ENCODE measurements around the gene SMG5.

SMG5 gene

DNA sequence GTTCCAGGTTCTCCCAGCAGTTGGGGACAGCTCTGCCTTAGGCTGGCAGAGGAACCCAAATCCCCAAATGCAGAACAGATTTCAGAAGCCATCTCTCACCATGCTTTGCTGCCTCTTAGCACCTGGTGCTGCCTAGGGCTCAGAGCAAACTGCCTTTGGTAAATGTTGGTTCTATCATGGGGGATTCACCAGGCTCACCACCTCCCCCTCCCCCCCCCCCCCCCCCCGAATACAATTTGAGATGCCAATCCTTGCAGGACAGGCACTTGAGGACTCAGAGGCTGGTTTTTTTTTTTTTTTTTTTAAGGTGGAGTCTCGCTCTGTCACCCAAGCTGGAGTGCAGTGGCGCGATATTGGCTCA lies 34.3 kb downstream of the SMG5 start:
- Histone ChIP-seq H3K27me3 (ENCODE audit: insufficient read depth, low read length, poor library complexity, severe bottlenecking) (no peaks in the 10 kb centered on the region), H3K9ac (ENCODE audit: low read depth, low read length, poor library complexity, severe bottlenecking) (no peak overlapping the region), H3F3A (ENCODE audit: low read depth) (peaks cover 9% of the 10 kb centered on the region), H3K9me2 (replicated peaks; ENCODE audit: low read depth, low read length) (no peaks in the 10 kb centered on the region), H3K36me3 (ENCODE audit: insufficient read depth, low read length) (peaks cover 44% of the 10 kb centered on the region), H2AFZ (ENCODE audit: low read length) (no peak overlapping the region), H4K20me1 (ENCODE audit: insufficient read depth, low read length, poor library complexity, severe bottlenecking) (no peaks in the 10 kb centered on the region), H3K4me3 (ENCODE audit: low read length, poor library complexity, severe bottlenecking) (no peak overlapping the region), H3K4me1 (ENCODE audit: insufficient read depth, low read length, poor library complexity, severe bottlenecking) (peaks cover 25% of the 10 kb centered on the region), H3K79me2 (ENCODE audit: insufficient read depth, low read length) (no peaks in the 10 kb centered on the region; the same call in 1 of the 2 replicates), H3K4me2 (ENCODE audit: low read depth, low read length, poor library complexity, severe bottlenecking) (no peak overlapping the region), H3K9me3 (ENCODE audit: insufficient read depth, low read depth, low read length) (no peaks in the 10 kb centered on the region)
- TF ChIP-seq EZH2phosphoT487 (IDR thresholded peaks at IDR 0.05; ENCODE audit: borderline replicate concordance) = no peak
- TF ChIP-seq, protein P1, sequence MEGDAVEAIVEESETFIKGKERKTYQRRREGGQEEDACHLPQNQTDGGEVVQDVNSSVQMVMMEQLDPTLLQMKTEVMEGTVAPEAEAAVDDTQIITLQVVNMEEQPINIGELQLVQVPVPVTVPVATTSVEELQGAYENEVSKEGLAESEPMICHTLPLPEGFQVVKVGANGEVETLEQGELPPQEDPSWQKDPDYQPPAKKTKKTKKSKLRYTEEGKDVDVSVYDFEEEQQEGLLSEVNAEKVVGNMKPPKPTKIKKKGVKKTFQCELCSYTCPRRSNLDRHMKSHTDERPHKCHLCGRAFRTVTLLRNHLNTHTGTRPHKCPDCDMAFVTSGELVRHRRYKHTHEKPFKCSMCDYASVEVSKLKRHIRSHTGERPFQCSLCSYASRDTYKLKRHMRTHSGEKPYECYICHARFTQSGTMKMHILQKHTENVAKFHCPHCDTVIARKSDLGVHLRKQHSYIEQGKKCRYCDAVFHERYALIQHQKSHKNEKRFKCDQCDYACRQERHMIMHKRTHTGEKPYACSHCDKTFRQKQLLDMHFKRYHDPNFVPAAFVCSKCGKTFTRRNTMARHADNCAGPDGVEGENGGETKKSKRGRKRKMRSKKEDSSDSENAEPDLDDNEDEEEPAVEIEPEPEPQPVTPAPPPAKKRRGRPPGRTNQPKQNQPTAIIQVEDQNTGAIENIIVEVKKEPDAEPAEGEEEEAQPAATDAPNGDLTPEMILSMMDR (conservative IDR thresholded peaks at IDR 0.05; ENCODE audit: low read length) = no peak

DNA sequence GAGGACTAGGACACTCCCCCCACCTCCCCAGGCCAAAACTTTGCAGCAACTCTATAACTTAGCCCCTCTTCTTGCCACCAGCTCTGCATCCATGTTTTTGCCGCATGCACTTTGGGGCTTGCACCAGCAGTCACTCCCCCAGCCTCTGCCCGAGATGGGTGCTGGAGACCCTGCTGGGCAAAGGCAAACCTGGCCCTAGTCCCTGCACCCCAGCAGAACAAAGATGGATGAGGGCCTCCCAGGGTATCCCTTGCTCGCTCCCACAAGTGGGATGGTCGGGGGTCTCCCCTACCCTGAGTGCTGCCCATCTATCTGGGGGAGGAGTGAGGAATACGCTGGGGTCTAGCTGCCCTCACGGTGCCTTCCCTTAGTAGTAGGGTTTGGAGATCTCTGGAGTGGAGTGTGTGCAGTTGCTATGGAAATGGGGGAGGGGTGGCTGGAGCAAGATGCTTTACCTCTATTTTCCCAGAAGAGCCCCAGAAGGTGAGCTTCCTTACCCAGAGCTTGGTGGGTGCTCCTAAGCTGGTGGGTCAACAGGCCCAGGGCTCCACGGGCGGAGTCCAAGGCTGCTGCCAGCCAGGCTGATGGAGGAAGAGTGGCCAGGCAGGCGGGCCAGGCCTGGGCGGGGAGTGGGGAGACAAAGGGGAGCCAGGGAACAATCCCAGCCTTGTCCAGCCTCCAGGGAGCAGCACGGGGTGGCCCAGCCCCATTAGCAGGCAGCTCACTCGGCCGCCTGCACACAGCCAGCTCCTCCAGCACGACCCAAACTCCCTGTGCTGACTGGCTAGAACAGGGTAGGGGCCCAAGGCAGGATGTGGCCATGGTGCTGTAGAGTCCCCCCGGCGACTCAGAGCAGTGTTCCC lies 34.9 kb downstream of the SMG5 start, which contains the start of gene PAQR6:
TSS of gene PAQR6 (minus strand) at position 597 of the 863 bp plus-strand sequence. CDS start 1,325 bp downstream, outside the sequence.
- H3K4me3 ChIP-seq (ENCODE audit: low read length, poor library complexity, severe bottlenecking) = no peak within 1 kb of the TSS
- TF ChIP-seq, protein P1 (conservative IDR thresholded peaks at IDR 0.05; ENCODE audit: low read length) = no peak
- no peak for TF ChIP-seq EZH2phosphoT487 (IDR thresholded peaks at IDR 0.05; ENCODE audit: borderline replicate concordance)
- no peak within 1 kb of the TSS for H2AFZ ChIP-seq (ENCODE audit: low read length)
- peaks cover 9% of the 10 kb centered on the region for H3F3A ChIP-seq (ENCODE audit: low read depth)
- peaks cover 38% of the 10 kb centered on the region for H3K36me3 ChIP-seq (ENCODE audit: insufficient read depth, low read length)
- no peaks in the 10 kb centered on the region for H3K9me3 ChIP-seq (ENCODE audit: insufficient read depth, low read depth, low read length)
- H4K20me1 ChIP-seq (ENCODE audit: insufficient read depth, low read length, poor library complexity, severe bottlenecking) = no peaks in the 10 kb centered on the region
- no peak within 1 kb of the TSS for H3K4me2 ChIP-seq (ENCODE audit: low read depth, low read length, poor library complexity, severe bottlenecking)
- H3K9me2 ChIP-seq (replicated peaks; ENCODE audit: low read depth, low read length) = no peaks in the 10 kb centered on the region
- no peaks in the 10 kb centered on the region; the same call in 1 of the 2 replicates for H3K79me2 ChIP-seq (ENCODE audit: insufficient read depth, low read length)
- no peaks in the 10 kb centered on the region for H3K27me3 ChIP-seq (ENCODE audit: insufficient read depth, low read length, poor library complexity, severe bottlenecking)
- H3K4me1 ChIP-seq (ENCODE audit: insufficient read depth, low read length, poor library complexity, severe bottlenecking) = peaks cover 22% of the 10 kb centered on the region
- H3K9ac ChIP-seq (ENCODE audit: low read depth, low read length, poor library complexity, severe bottlenecking) = no peak within 1 kb of the TSS

GRCh38 chr1:156246781-156247459 lies 35.7 kb downstream of the SMG5 start:
- peaks cover 2% of the 10 kb centered on the region for H3F3A ChIP-seq (ENCODE audit: low read depth)
- no peak overlapping the region for H3K9ac ChIP-seq (ENCODE audit: low read depth, low read length, poor library complexity, severe bottlenecking)
- no peaks in the 10 kb centered on the region for H3K27me3 ChIP-seq (ENCODE audit: insufficient read depth, low read length, poor library complexity, severe bottlenecking)
- H3K36me3 ChIP-seq (ENCODE audit: insufficient read depth, low read length) = peaks cover 30% of the 10 kb centered on the region; the same call in 1 of the 2 replicates
- H2AFZ ChIP-seq (ENCODE audit: low read length) = no peak overlapping the region
- no peak overlapping the region for H3K4me3 ChIP-seq (ENCODE audit: low read length, poor library complexity, severe bottlenecking)
- H3K9me3 ChIP-seq (ENCODE audit: insufficient read depth, low read depth, low read length) = no peaks in the 10 kb centered on the region
- no peaks in the 10 kb centered on the region for H4K20me1 ChIP-seq (ENCODE audit: insufficient read depth, low read length, poor library complexity, severe bottlenecking)
- no peak for TF ChIP-seq EZH2phosphoT487 (IDR thresholded peaks at IDR 0.05; ENCODE audit: borderline replicate concordance)
- TF ChIP-seq, protein P1 (conservative IDR thresholded peaks at IDR 0.05; ENCODE audit: low read length) = no peak
- no peaks in the 10 kb centered on the region; the same call in 1 of the 2 replicates for H3K79me2 ChIP-seq (ENCODE audit: insufficient read depth, low read length)
- H3K4me2 ChIP-seq (ENCODE audit: low read depth, low read length, poor library complexity, severe bottlenecking) = no peak overlapping the region
- peaks cover 14% of the 10 kb centered on the region for H3K4me1 ChIP-seq (ENCODE audit: insufficient read depth, low read length, poor library complexity, severe bottlenecking)
- no peaks in the 10 kb centered on the region for H3K9me2 ChIP-seq (replicated peaks; ENCODE audit: low read depth, low read length)

Data from Loucy (cell line).